LNCAP (cell line): ENCODE data around the gene NCKAP5.

Source experiments
- CTCF ChIP-seq: fragments of 450-650 bp; IDR thresholded peaks from 2 replicates; pipeline ENCODE4 v1.5.1; 2017; ENCODE audit warnings: mild to moderate bottlenecking

Gene NCKAP5

GRCh38 chr2:132871831-132872230, 696.4 kb downstream of the NCKAP5 start:
- TF ChIP-seq CTCF: no peak

GRCh38 chr2:132863961-132864360, 704.3 kb downstream of the NCKAP5 start:
- no peak for TF ChIP-seq CTCF

- no peak for TF ChIP-seq CTCF
Measured at GRCh38 chr2:132860220-132860619, 708.0 kb downstream of the NCKAP5 start.

- TF ChIP-seq CTCF: no peak
Measured at GRCh38 chr2:132859590-132859989, 708.7 kb downstream of the NCKAP5 start.

- TF ChIP-seq CTCF: no peak
Measured at GRCh38 chr2:132857319-132857718, 710.9 kb downstream of the NCKAP5 start.

GRCh38 chr2:132850688-132851087, 717.6 kb downstream of the NCKAP5 start:
- TF ChIP-seq CTCF: no peak

- no peak for TF ChIP-seq CTCF
Measured at GRCh38 chr2:132849118-132849517, 719.1 kb downstream of the NCKAP5 start.

GRCh38 chr2:132845339-132845738, 722.9 kb downstream of the NCKAP5 start:
- TF ChIP-seq CTCF: no peak
